SU-DHL-6 (cell line): ENCODE data around the gene HCFC2.

Experiments
- H2AFZ ChIP-seq: fragments of 200-600 bp; sonication (generic); 2 replicates; pipeline ENCODE4 v1.6.1; 2014; ENCODE audit warnings: low read depth, mild to moderate bottlenecking, moderate library complexity, mixed read lengths, antibody characterized with exemption, low read length; ENCODE audit not compliant: severe bottlenecking
- H3F3A ChIP-seq: fragments of 200-600 bp; shearing (Covaris generic); 2 replicates; pipeline ENCODE4 v1.6.0; 2016; ENCODE audit warnings: antibody characterized with exemption, mild to moderate bottlenecking; ENCODE audit not compliant: insufficient read depth
- H3K27ac ChIP-seq: fragments of 200-600 bp; sonication (generic); 2 replicates; pipeline ENCODE4 v1.5.1; 2016; ENCODE audit warnings: low read depth, mild to moderate bottlenecking, low read length, moderate library complexity, mixed read lengths
- H3K27me3 ChIP-seq: fragments of 200-600 bp; sonication (generic), shearing (Covaris generic); 2 replicates; pipeline ENCODE4 v1.6.0; 2014; ENCODE audit warnings: mild to moderate bottlenecking, low read length
- H3K36me3 ChIP-seq: fragments of 200-600 bp; sonication (generic); 2 replicates; pipeline ENCODE4 v1.6.1; 2014; ENCODE audit warnings: mild to moderate bottlenecking, low read length, mixed read lengths
- H3K4me2 ChIP-seq: fragments of 300-600, 200-600 bp; shearing (Covaris generic), sonication (generic); 2 replicates; pipeline ENCODE4 v1.6.0; 2014; ENCODE audit warnings: low read length, low read depth, mild to moderate bottlenecking; ENCODE audit not compliant: poor library complexity, severe bottlenecking
- H3K4me3 ChIP-seq: fragments of 200-600 bp; sonication (generic); 2 replicates; pipeline ENCODE4 v1.5.1; 2014; ENCODE audit warnings: antibody characterized with exemption, low read length, mild to moderate bottlenecking, mixed read lengths; ENCODE audit not compliant: insufficient read depth, poor library complexity, severe bottlenecking
- H3K79me2 ChIP-seq: fragments of 200-600 bp; sonication (generic); 2 replicates; pipeline ENCODE4 v1.6.1; 2014; ENCODE audit warnings: mild to moderate bottlenecking, low read length, moderate library complexity; ENCODE audit not compliant: insufficient read depth
- H3K9ac ChIP-seq: fragments of 200-600 bp; sonication (generic); 2 replicates; pipeline ENCODE4 v1.7.0; 2014; ENCODE audit warnings: mild to moderate bottlenecking, low read length
- H3K9me2 ChIP-seq: fragments of 200-600 bp; sonication (generic); replicated peaks from 2 replicates; pipeline ENCODE4 v1.6.1; 2014; ENCODE audit warnings: low read length; ENCODE audit not compliant: insufficient read depth
- H3K9me3 ChIP-seq: fragments of 200-600 bp; sonication (generic); 2 replicates; pipeline ENCODE4 v1.6.1; 2014; ENCODE audit warnings: low read length, mixed read lengths; ENCODE audit not compliant: insufficient read depth
- H4K20me1 ChIP-seq: fragments of 200-600 bp; sonication (generic); 2 replicates; pipeline ENCODE4 v1.6.1; 2014; ENCODE audit warnings: low read depth, mild to moderate bottlenecking, antibody characterized with exemption, low read length, moderate library complexity, mixed read lengths
- EZH2phosphoT487 ChIP-seq: fragments of 200-600 bp; sonication (generic), shearing (Covaris generic); conservative IDR thresholded peaks from 2 replicates; pipeline ENCODE4 v1.6.1; 2018; ENCODE audit warnings: mild to moderate bottlenecking, antibody characterized with exemption, low read length, moderate library complexity, mixed read lengths
- TF ChIP-seq, protein P1 (sequence below): fragments of 200-600 bp; sonication (generic); IDR thresholded peaks from one replicate; pipeline ENCODE4 v1.5.1; 2017; ENCODE audit warnings: antibody characterized with exemption, mild to moderate bottlenecking, low read length, moderate library complexity; ENCODE audit not compliant: insufficient read depth, poor library complexity, severe bottlenecking

HCFC2 gene

GRCh38 chr12:104132351-104132956 lies 68.1 kb downstream of the HCFC2 start:
- Histone ChIP-seq H3K27ac (no peak overlapping the region), H3K9me3 (no peaks in the 10 kb centered on the region), H3K27me3 (no peaks in the 10 kb centered on the region), H3K4me2 (no peak overlapping the region), H3K9me2 (no peaks in the 10 kb centered on the region), H2AFZ (no peak overlapping the region), H3K79me2 (peaks cover 32% of the 10 kb centered on the region), H3K36me3 (peaks cover 6% of the 10 kb centered on the region; the same call in 1 of the 2 replicates), H3K4me3 (no peak overlapping the region), H4K20me1 (no peaks in the 10 kb centered on the region), H3F3A (no peaks in the 10 kb centered on the region), H3K9ac (no peak overlapping the region)
- TF ChIP-seq, protein P1, sequence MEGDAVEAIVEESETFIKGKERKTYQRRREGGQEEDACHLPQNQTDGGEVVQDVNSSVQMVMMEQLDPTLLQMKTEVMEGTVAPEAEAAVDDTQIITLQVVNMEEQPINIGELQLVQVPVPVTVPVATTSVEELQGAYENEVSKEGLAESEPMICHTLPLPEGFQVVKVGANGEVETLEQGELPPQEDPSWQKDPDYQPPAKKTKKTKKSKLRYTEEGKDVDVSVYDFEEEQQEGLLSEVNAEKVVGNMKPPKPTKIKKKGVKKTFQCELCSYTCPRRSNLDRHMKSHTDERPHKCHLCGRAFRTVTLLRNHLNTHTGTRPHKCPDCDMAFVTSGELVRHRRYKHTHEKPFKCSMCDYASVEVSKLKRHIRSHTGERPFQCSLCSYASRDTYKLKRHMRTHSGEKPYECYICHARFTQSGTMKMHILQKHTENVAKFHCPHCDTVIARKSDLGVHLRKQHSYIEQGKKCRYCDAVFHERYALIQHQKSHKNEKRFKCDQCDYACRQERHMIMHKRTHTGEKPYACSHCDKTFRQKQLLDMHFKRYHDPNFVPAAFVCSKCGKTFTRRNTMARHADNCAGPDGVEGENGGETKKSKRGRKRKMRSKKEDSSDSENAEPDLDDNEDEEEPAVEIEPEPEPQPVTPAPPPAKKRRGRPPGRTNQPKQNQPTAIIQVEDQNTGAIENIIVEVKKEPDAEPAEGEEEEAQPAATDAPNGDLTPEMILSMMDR: no peak
- TF ChIP-seq EZH2phosphoT487: no peak

GRCh38 chr12:104133321-104133720 lies 69.0 kb downstream of the HCFC2 start:
- Histone ChIP-seq H3F3A (no peaks in the 10 kb centered on the region), H4K20me1 (no peaks in the 10 kb centered on the region), H3K4me3 (no peak overlapping the region), H3K9ac (no peak overlapping the region), H3K9me3 (no peaks in the 10 kb centered on the region), H3K27ac (no peak overlapping the region), H3K9me2 (no peaks in the 10 kb centered on the region), H3K79me2 (peaks cover 32% of the 10 kb centered on the region), H3K36me3 (no peaks in the 10 kb centered on the region; the same call in 1 of the 2 replicates), H3K27me3 (no peaks in the 10 kb centered on the region), H3K4me2 (no peak overlapping the region), H2AFZ (no peak overlapping the region)
- TF ChIP-seq EZH2phosphoT487: no peak
- TF ChIP-seq, protein P1: no peak

DNA sequence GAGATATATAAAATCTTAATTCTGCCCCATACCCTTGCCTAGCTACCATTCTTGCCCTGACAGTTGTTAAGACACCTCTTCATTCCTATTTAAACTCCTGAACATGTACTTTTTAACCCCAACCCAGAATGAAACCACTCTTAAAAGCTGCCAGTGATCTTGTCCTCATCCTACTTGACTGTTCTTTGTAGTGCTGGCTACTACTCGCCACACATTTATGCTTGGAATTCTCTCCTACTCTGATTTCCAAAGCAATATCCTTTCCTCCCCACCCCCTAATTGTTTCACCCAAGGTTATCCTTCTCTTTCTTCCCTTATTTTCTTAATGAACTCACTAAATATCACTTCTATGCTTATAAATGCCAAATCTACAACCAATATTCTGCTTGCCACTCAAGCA lies 69.5 kb downstream of the HCFC2 start:
- no peaks in the 10 kb centered on the region for H3K9me3 ChIP-seq
- H3K4me2 ChIP-seq: no peak overlapping the region
- no peaks in the 10 kb centered on the region for H3K27me3 ChIP-seq
- H3K9ac ChIP-seq: no peak overlapping the region
- H4K20me1 ChIP-seq: no peaks in the 10 kb centered on the region
- H3K27ac ChIP-seq: no peak overlapping the region
- no peaks in the 10 kb centered on the region; the same call in 1 of the 2 replicates for H3K36me3 ChIP-seq
- no peak overlapping the region for H3K4me3 ChIP-seq
- H2AFZ ChIP-seq: no peak overlapping the region
- peaks cover 32% of the 10 kb centered on the region for H3K79me2 ChIP-seq
- H3K9me2 ChIP-seq: no peaks in the 10 kb centered on the region
- no peaks in the 10 kb centered on the region for H3F3A ChIP-seq
- TF ChIP-seq, protein P1: no peak
- no peak for TF ChIP-seq EZH2phosphoT487
